ENCODE results near the gene PCSK6. TPM values are rescaled to one million over a fixed set of nuclear protein-coding genes. Genes with fewer than 3 reads are reported as not detected.
"Not testable (repeated sequence)": the region's sequence is repeated elsewhere in the genome, so short reads cannot be mapped to it uniquely, and the experiment has no call there.

The PCSK6 gene
- total RNA-seq, 2 donors from 2014 or later = 5.1 to 8.8 TPM

- DNase-seq (ENCODE audit: low spot score) = no peak
- no peaks in the 10 kb centered on the region for H3K9me3 ChIP-seq
- TF ChIP-seq CTCF (IDR thresholded peaks at IDR 0.05) = no peak
- no peaks in the 10 kb centered on the region for H3K36me3 ChIP-seq
- H3K27ac ChIP-seq = no peak overlapping the region
- H3K4me3 ChIP-seq = no peak overlapping the region
- H3K27me3 ChIP-seq (replicated peaks; ENCODE audit: insufficient read depth) = no peaks in the 10 kb centered on the region
- ATAC-seq (ENCODE audit: insufficient number of reproducible peaks, low FRiP score, low read depth) = no peak
- no peaks in the 10 kb centered on the region for H3K4me1 ChIP-seq (ENCODE audit: control insufficient read depth in 1 of 2, low read depth in 2 of 2)
Measured at GRCh38 chr15:101406526-101407195, 82.8 kb downstream of the PCSK6 start.

GRCh38 chr15:101406036-101406435 is 83.5 kb downstream of the PCSK6 start:
- DNase-seq (ENCODE audit: low spot score) (no peak), ATAC-seq (ENCODE audit: insufficient number of reproducible peaks, low FRiP score, low read depth) (no peak)
- no peak overlapping the region for H3K4me3 ChIP-seq
- no peaks in the 10 kb centered on the region for H3K4me1 ChIP-seq (ENCODE audit: control insufficient read depth in 1 of 2, low read depth in 2 of 2)
- H3K9me3 ChIP-seq = no peaks in the 10 kb centered on the region
- no peaks in the 10 kb centered on the region for H3K27me3 ChIP-seq (replicated peaks; ENCODE audit: insufficient read depth)
- H3K36me3 ChIP-seq = no peaks in the 10 kb centered on the region
- H3K27ac ChIP-seq = no peak overlapping the region
- no peak for TF ChIP-seq CTCF (IDR thresholded peaks at IDR 0.05)

GRCh38 chr15:101404245-101404644 is 85.3 kb downstream of the PCSK6 start:
- no peak overlapping the region for H3K4me3 ChIP-seq
- H3K4me1 ChIP-seq (ENCODE audit: control insufficient read depth in 1 of 2, low read depth in 2 of 2) = no peaks in the 10 kb centered on the region
- no peak for DNase-seq (ENCODE audit: low spot score)
- no peaks in the 10 kb centered on the region for H3K36me3 ChIP-seq
- no peaks in the 10 kb centered on the region for H3K27me3 ChIP-seq (replicated peaks; ENCODE audit: insufficient read depth)
- H3K9me3 ChIP-seq = no peaks in the 10 kb centered on the region
- no peak overlapping the region for H3K27ac ChIP-seq
- TF ChIP-seq CTCF (IDR thresholded peaks at IDR 0.05) = no peak
- no peak for ATAC-seq (ENCODE audit: insufficient number of reproducible peaks, low FRiP score, low read depth)

GRCh38 chr15:101402883-101403282 is 86.6 kb downstream of the PCSK6 start:
- H3K27ac ChIP-seq; H3K36me3 ChIP-seq; H3K4me3 ChIP-seq; DNase-seq (ENCODE audit: low spot score); H3K27me3 ChIP-seq (replicated peaks; ENCODE audit: insufficient read depth); H3K9me3 ChIP-seq; ATAC-seq (ENCODE audit: insufficient number of reproducible peaks, low FRiP score, low read depth); H3K4me1 ChIP-seq (ENCODE audit: control insufficient read depth in 1 of 2, low read depth in 2 of 2): not testable (repeated sequence)

GRCh38 chr15:101401286-101401685 is 88.2 kb downstream of the PCSK6 start:
- Histone ChIP-seq H3K27ac (no peak overlapping the region), H3K36me3 (no peaks in the 10 kb centered on the region), H3K9me3 (no peaks in the 10 kb centered on the region), H3K4me1 (ENCODE audit: control insufficient read depth in 1 of 2, low read depth in 2 of 2) (no peaks in the 10 kb centered on the region), H3K27me3 (replicated peaks; ENCODE audit: insufficient read depth) (no peaks in the 10 kb centered on the region), H3K4me3 (no peak overlapping the region)
- TF ChIP-seq CTCF (IDR thresholded peaks at IDR 0.05) = no peak
- DNase-seq (ENCODE audit: low spot score) (no peak), ATAC-seq (ENCODE audit: insufficient number of reproducible peaks, low FRiP score, low read depth) (no peak)

GRCh38 chr15:101399431-101399830 is 90.1 kb downstream of the PCSK6 start:
- no peaks in the 10 kb centered on the region for H3K4me1 ChIP-seq (ENCODE audit: control insufficient read depth in 1 of 2, low read depth in 2 of 2)
- H3K27me3 ChIP-seq (replicated peaks; ENCODE audit: insufficient read depth) = no peaks in the 10 kb centered on the region
- TF ChIP-seq CTCF (IDR thresholded peaks at IDR 0.05) = no peak
- H3K4me3 ChIP-seq = no peak overlapping the region
- H3K9me3 ChIP-seq = no peaks in the 10 kb centered on the region
- no peak overlapping the region for H3K27ac ChIP-seq
- DNase-seq (ENCODE audit: low spot score) (no peak), ATAC-seq (ENCODE audit: insufficient number of reproducible peaks, low FRiP score, low read depth) (no peak)
- H3K36me3 ChIP-seq = no peaks in the 10 kb centered on the region
